Hepatocyte (in vitro differentiated cells): ENCODE results near the gene OR2K2. TPM values are rescaled to one million over a fixed set of nuclear protein-coding genes. Genes with fewer than 3 reads are reported as not detected.

ENCODE experiments used
- DNase-seq: peaks from one replicate; pipeline ENCODE4 v3.0.0-alpha.2; 2016; ENCODE audit warnings: low spot score
- H2AFZ ChIP-seq: fragments of 200-600 bp; sonication (generic); 2 replicates; pipeline ENCODE4 v1.6.0; 2016; ENCODE audit warnings: antibody characterized with exemption, mild to moderate bottlenecking
- H3K27ac ChIP-seq: fragments of 200-600 bp; sonication (generic); 2 replicates; pipeline ENCODE4 v1.5.1; 2016; ENCODE audit warnings: mild to moderate bottlenecking
- H3K27me3 ChIP-seq: fragments of 200-600 bp; sonication (generic); 2 replicates; pipeline ENCODE4 v1.6.1; 2016
- H3K36me3 ChIP-seq: fragments of 200-600 bp; sonication (generic); replicated peaks from 2 replicates; pipeline ENCODE4 v1.5.1; 2016; ENCODE audit warnings: low read depth; ENCODE audit not compliant: insufficient read depth
- H3K4me1 ChIP-seq: fragments of 200-600 bp; sonication (generic); 2 replicates; pipeline ENCODE4 v1.5.1; 2016; ENCODE audit warnings: mild to moderate bottlenecking, moderate library complexity; ENCODE audit not compliant: insufficient read depth
- H3K4me2 ChIP-seq: fragments of 200-600 bp; sonication (generic); 2 replicates; pipeline ENCODE4 v1.6.0; 2016
- H3K4me3 ChIP-seq: fragments of 200-600 bp; sonication (generic); 2 replicates; pipeline ENCODE4 v1.5.1; 2016; ENCODE audit warnings: mild to moderate bottlenecking
- H3K79me2 ChIP-seq: fragments of 200-600 bp; sonication (generic); 2 replicates; pipeline ENCODE4 v1.6.0; 2017; ENCODE audit warnings: mild to moderate bottlenecking
- H3K9me2 ChIP-seq: fragments of 200-600 bp; sonication (generic); replicated peaks from 2 replicates; pipeline ENCODE4 v1.6.0; 2017; ENCODE audit warnings: mild to moderate bottlenecking; ENCODE audit not compliant: insufficient read depth
- H3K9me3 ChIP-seq: fragments of 200-600 bp; sonication (generic); 2 replicates; pipeline ENCODE4 v1.5.1; 2016; ENCODE audit warnings: low read depth, mild to moderate bottlenecking
- H4K20me1 ChIP-seq: fragments of 200-600 bp; sonication (generic); 2 replicates; pipeline ENCODE4 v1.6.0; 2016; ENCODE audit warnings: mild to moderate bottlenecking; ENCODE audit not compliant: insufficient read depth, poor library complexity, severe bottlenecking
- CTCF ChIP-seq: fragments of 200-600 bp; sonication (generic); IDR thresholded peaks from 2 replicates; pipeline ENCODE4 v1.5.1; 2016; ENCODE audit warnings: antibody characterized with exemption, mild to moderate bottlenecking; ENCODE audit not compliant: poor library complexity
- EZH2 ChIP-seq: fragments of 200-600 bp; sonication (generic); IDR thresholded peaks from 2 replicates; pipeline ENCODE4 v1.6.1; 2016; ENCODE audit warnings: antibody characterized with exemption, mild to moderate bottlenecking, borderline replicate concordance
- EZH2phosphoT487 ChIP-seq: fragments of 200-600 bp; sonication (generic); IDR thresholded peaks from one replicate; pipeline ENCODE4 v1.6.1; 2018; ENCODE audit warnings: antibody characterized with exemption, mild to moderate bottlenecking, low read depth, moderate library complexity; ENCODE audit not compliant: unreplicated experiment, severe bottlenecking
- WGBS: methylation state at CpG from one replicate; pipeline ENCODE4 v1.1.6; 2016; ENCODE audit warnings: low lambda C conversion rate; ENCODE audit errors: missing lambda C conversion rate; 5-methylcytosine and 5-hydroxymethylcytosine counted together
- polyA plus RNA-seq: library from polyadenylated mRNA; unstranded; fragments of >200 nt; fragmentation: Nextera tagmentation; extraction: Ambion mirVana; gene quantifications from 2 replicates; pipeline ENCODE4 v1.2.1, GENCODE V29; 2016
- total RNA-seq: library from RNA; depleted of rRNA; stranded (reverse); fragments of >200 nt; gene quantifications from 2 replicates; pipeline ENCODE4 v1.2.3, GENCODE V29; 2014

OR2K2 gene
- total and polyA plus RNA-seq, 2 experiments from 2014 or later, result not detected

GRCh38 chr9:111356481-111357244 lies 26.6 kb upstream of the OR2K2 start:
- 51% methylated on average over 11 of the region's 11 CpGs for WGBS
- no peaks in the 10 kb centered on the region for H3K79me2 ChIP-seq

GRCh38 chr9:111352545-111352944 lies 22.5 kb upstream of the OR2K2 start:
- Histone ChIP-seq H4K20me1 (no peaks in the 10 kb centered on the region), H3K4me2 (peak overlapping the region; percentile 12), H3K79me2 (no peaks in the 10 kb centered on the region), H3K9me3 (no peaks in the 10 kb centered on the region), H3K4me1 (peaks cover 10% of the 10 kb centered on the region), H3K4me3 (no peak overlapping the region), H3K9me2 (no peaks in the 10 kb centered on the region), H2AFZ (no peak overlapping the region), H3K36me3 (no peaks in the 10 kb centered on the region), H3K27ac (no peak overlapping the region), H3K27me3 (no peaks in the 10 kb centered on the region)
- no peak for DNase-seq
- TF ChIP-seq EZH2 (no peak), CTCF (no peak), EZH2phosphoT487 (no peak)
- WGBS, result 41% methylated on average over 2 of the region's 2 CpGs

More at GRCh38 chr9:111356481-111357244, 26.6 kb upstream of the OR2K2 start:
- Histone ChIP-seq H3K9me2 (no peaks in the 10 kb centered on the region), H3K36me3 (no peaks in the 10 kb centered on the region), H3K4me3 (no peak overlapping the region), H3K27ac (peak overlapping the region; percentile 85), H3K4me2 (peak overlapping the region; percentile 59), H2AFZ (no peak overlapping the region), H3K27me3 (no peaks in the 10 kb centered on the region), H3K9me3 (no peaks in the 10 kb centered on the region), H3K4me1 (no peaks in the 10 kb centered on the region), H4K20me1 (no peaks in the 10 kb centered on the region)
- TF ChIP-seq EZH2, result no peak
- no peak for TF ChIP-seq EZH2phosphoT487
- TF ChIP-seq CTCF, result no peak
- DNase-seq, result peak; percentile 37

- no peak for TF ChIP-seq CTCF
- TF ChIP-seq EZH2phosphoT487, result no peak
- no peak for TF ChIP-seq EZH2
These were observed 20.5 kb upstream of the OR2K2 start for GRCh38 chr9:111350556-111350955.

More at GRCh38 chr9:111350556-111350955, 20.5 kb upstream of the OR2K2 start:
- H3K4me3 ChIP-seq, result no peak overlapping the region
- peaks cover 10% of the 10 kb centered on the region for H3K4me1 ChIP-seq
- DNase-seq, result no peak
- H3K27ac ChIP-seq, result no peak overlapping the region
- no peaks in the 10 kb centered on the region for H3K36me3 ChIP-seq
- H3K27me3 ChIP-seq, result no peaks in the 10 kb centered on the region
- H3K4me2 ChIP-seq, result peak overlapping the region; percentile 58
- no peak overlapping the region for H2AFZ ChIP-seq
- no peaks in the 10 kb centered on the region for H3K9me2 ChIP-seq
- H3K9me3 ChIP-seq, result no peaks in the 10 kb centered on the region
- H4K20me1 ChIP-seq, result no peaks in the 10 kb centered on the region
- no peaks in the 10 kb centered on the region for H3K79me2 ChIP-seq
